HG03571 (cell line): ENCODE measurements around the gene ZNF672.
A peak's percentile ranks its signal among the peaks of the same experiment; 100 is the strongest.
"Not testable (repeated sequence)": the region's sequence is repeated elsewhere in the genome, so short reads cannot be mapped to it uniquely, and the experiment has no call there.

ENCODE experiments used
- ATAC-seq: cut with Tn5 transposase; IDR thresholded peaks from one replicate; pipeline ENCODE4 v1.9.1; 2021; ENCODE audit not compliant: unreplicated experiment

The ZNF672 gene

GRCh38 chr1:248812736-248813425, 25.1 kb upstream of the ZNF672 start:
- no peak for ATAC-seq

GRCh38 chr1:248813546-248813945, 24.5 kb upstream of the ZNF672 start:
- no peak for ATAC-seq

- ATAC-seq = no peak
These were observed 23.7 kb upstream of the ZNF672 start for GRCh38 chr1:248814351-248814750.

DNA sequence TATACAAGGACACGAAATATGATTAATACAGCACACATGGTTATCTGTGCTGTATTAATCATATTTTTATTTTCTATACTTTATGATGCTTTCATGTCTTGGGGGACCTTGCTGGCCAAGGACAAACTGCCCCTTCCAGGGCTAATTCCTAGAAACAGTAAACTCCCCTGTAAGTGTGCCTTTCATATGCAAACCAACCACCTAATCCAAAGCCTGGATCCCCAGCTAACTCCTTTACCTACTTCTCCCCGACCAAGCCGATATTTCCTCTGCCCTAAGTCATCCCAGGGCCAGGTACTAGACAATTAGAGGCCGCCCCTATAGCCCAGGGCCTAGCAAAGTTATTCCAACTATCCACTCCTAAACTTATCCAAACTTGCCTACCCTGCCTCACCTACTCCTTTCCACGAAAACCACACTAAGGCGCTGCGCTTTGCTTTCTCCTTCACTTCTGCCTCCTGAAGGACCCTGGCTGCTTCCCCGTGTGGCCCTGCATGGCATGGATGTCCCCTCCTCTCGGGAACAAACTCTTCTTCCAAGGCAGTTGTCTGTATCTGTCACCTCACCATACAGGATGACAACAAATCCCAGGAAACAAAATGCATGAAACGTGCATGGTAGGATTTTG, 22.5 kb upstream of the ZNF672 start:
- no peak for ATAC-seq

GRCh38 chr1:248816042-248816851, 21.8 kb upstream of the ZNF672 start:
- no peak for ATAC-seq

- ATAC-seq = no peak
These were observed 21.0 kb upstream of the ZNF672 start for GRCh38 chr1:248817065-248817464.

DNA sequence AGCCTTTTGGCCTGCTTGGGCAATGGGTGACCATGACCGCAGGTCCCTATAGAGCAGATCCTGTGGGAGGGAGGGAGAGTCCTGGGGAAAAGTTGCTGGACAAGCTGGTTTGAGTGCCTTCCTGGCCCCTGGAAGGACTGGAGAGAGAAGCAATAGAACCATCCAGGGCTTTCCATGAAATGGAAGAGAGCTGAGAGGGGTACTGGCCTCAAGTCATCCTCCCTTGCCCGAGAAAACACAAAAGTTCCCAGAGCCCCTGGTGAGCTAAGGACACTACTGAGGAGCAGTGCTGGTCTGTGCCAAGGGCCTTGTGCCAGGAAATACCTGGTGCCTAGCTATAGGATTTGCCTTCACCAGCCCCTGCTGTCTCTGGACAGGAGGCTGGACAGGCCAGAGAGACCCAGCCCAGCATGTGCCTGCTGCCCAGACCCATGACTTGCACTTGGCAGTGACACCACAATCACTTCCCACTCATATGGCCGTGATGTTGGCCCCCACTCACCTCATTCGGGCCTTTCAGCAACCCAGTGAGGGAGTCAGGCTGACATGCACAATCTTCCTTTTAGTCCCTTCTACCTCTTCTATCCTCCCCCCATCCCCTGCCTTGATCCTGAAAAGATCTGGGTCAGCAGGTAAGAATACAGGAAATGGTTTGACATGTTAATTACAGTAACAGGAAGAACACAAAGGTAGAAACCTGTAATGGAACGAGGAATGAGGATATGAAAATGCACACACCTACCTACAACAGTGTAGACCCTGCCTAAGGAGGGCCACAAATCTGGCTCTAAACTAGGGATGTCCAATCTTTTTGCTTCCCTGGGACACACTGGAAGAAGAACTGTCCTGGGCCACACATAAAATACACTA, 19.3 kb upstream of the ZNF672 start:
- ATAC-seq = no peak

DNA sequence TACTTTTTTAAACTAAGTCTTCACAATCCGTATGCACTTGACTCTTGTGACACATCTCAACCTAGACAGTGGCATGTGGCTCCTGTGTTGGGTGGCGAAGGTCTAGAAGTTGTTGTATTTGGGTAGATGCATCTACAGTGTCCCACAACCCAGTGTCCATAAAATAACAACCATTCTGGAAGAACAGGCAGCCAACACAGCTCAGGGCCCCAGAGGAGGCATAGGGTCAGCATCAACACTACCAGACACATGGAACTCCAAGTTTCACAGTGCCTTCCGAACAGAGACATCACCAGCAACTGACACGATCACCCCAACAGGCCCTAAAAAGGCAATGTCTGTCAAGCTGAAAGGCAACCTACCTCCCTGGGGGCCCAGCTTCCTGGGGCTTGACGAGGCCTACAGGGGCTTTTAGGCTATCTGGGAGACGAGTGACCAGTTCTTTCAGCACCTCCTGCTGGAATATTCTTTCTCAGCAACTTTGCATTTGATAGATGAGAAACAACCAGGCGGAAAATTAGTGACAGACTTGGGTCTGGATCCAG, 17.9 kb upstream of the ZNF672 start:
- ATAC-seq = no peak

DNA sequence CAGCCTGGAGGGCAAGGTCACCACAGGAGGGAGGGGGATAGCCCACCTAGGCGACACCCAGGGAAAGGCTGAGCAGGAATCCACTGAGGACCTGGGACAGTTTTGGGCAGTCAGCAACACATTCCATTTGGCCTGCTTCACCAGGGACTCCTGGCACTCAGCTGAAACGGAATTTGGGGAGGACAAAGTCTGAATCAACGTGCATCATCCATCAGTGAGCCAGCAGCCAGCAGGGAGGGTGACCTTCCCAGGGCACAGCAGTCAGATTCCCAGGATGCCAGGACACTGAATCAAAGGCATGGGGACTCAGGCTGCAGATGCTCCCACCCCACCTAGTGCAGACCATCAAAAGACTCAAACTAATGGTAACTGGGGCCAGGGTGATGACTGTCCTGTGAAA, 16.9 kb upstream of the ZNF672 start:
- ATAC-seq = no peak

DNA sequence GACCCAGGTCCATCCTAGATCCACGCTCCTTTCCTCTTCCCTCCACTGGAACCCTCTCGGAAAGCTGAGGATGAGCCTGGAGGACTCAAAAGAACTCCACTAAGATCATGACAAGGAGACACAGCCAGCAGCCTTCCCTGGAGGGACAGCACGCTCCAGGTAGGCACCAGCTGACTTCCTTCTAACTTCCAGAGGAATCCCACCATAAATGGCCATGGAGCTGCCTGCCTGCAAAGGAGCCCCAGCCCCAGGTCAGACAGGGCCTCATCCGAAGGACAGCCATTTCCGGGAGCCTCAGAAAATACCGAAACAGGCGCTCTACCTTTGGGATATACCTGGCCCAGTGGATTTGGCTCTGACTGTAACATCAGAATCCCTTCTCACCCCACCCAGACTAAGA, 16.4 kb upstream of the ZNF672 start:
- ATAC-seq = no peak

DNA sequence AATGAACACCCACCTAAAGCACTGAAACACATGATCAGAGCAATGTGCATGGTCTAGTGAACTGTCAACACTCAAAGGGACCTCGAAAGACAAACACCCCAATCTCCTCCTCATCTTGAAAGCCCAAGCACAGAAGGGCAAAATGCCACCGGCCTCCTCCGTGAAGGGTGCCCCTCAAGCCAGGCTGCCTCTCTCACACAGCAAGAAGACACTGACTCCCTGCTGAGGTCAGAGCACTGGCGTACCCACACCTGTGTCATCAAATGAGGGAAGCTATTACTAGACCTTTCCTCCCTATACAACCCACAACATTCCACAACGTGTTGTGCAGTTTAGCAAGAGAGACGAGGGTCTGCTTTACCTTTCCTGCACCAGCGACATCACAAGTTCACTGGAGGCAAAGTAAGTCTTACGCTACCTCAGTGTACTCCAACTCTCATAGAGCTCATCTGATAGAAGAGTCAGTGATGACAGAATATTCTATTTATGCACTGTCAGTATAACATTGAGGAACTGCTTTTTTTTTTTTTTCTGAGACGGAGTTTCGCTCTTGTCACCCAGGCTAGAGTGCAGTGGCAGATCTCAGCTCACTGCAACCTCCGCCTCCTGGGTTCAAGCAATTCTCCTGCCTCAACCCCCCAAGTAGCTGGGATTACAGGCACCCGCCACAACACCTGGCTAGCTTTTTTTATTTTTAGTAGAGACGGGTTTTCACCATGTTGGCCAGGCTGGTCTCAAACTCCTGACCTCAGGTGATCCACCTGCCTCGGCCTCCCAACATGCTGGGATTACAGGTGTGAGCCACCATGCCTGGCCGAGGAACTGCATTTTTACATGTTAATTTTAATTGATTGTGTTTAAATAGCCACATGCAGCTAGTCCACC, 15.6 kb upstream of the ZNF672 start:
- peak; percentile 20 for ATAC-seq

DNA sequence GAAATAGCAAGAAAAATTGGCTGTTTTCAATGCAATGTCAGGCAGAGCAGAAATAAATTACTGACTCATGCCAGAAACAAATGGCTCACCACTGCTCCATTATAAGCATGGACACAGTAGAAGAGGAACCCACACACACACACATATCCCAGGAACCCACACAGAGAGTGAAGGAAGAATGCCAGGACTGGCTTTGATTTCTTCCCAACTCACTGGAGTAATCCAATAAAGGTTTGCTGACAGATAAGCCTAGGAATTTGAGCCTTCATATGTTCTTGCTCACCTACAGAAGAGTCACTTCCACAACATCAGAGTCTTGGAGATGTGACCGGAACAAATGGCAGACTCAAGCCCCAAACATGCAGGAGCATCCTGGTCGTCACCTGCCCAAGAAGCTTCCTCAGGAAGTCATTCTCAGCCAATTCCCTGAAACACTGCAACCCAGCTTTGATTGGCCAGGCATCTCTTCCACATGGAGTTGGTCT, 14.5 kb upstream of the ZNF672 start:
- no peak for ATAC-seq

- ATAC-seq = no peak
These were observed 13.7 kb upstream of the ZNF672 start for GRCh38 chr1:248824301-248824700.

DNA sequence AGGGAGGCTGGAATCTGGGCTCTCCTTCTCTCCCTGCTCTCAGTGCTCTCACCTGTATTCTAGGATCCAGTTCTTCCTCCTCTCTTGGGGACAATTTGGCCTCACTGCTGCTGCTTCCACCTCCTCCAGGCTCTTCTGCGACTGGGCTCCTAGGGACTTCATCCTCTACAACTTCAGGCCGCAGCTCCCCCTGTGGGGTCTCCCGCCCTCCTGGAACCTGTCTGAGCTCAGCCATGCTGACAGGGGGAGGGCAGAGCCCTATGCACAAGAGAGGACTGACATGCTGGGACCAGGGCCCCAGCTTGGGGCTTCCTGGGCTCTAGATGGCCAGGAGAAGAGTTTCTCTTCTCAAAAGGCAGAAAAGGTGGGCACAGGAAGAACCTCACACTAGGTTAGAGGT, 13.3 kb upstream of the ZNF672 start:
- no peak for ATAC-seq

DNA sequence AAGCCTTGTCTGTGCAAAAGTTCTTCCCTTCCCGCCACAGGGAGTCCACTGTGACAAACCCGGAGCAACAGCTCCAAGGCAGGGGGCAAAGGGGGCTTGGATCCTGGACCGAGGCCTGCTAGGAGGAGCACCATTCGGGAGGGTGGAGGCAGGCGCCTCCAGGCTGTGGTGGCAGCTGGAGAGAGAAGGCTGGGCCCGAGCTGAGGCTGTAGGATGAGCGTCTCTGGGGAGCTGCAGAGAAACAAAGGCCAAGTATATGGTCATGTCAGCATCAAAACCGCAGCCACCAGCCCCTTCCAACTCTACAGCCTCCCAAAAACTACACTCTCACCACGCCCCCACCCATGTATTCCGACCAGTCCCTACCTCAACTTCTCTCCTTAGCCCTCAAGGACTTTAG, 12.9 kb upstream of the ZNF672 start:
- no peak for ATAC-seq

DNA sequence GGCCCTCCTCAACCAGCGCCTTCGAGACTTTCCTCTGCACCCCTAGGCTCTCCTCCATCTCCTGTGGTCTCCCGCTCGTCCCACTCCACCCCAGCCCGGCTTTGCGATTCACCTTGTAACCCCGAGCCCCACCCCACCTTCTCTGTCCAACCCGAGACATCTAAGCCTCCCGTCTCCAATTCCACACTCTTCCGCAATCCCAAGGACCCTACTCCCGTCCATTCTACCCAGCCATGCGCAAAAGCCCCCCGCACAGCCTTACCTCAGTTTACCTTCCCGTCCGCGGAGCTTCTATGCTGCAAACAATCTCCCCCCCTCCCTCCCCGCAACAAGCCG, 12.5 kb upstream of the ZNF672 start:
- no peak for ATAC-seq

DNA sequence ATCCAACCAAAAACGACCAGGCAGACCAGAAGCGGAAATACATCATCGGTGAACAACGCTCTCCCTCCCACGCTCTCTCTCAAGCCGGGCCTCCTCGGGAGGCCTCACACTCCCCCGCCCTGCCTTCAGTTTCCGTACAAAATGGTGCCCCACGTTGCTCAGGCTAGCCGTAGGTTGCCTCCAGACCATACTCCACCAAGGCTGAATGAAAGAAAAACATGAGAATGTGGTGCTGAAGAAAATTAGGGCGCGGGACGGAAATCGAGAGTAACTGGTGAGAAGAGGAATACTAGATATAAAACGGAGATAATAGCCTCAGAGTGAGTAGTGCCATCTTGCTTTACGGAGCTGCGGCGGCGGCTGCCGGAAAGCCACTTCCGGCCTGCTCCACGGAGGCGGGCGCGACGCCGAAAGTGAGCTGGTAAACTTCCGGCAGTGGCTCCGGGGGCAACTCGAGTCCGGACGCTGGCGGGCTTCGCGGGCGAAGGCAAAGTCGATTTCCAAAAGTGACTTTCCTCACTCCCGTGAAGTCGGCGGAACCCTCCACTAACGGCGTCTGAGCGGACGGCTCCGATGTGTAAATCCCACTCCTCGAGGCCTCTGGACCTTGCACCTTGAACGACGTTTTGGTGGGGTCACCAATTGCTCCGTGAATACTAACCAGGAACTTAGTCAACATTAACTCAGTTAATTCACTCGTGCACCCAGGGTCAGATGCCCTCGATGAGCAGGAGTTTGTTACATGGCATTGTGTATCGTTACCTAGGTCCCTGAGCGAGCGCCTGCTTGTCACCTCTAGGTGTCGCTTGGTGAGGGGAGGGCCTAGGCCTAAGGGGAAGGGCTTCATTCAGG, 11.9 kb upstream of the ZNF672 start, which contains the start of gene SH3BP5L:
Gene SH3BP5L (minus strand): TSS at position 7 of the 852 bp plus-strand sequence. CDS start 980 bp downstream, outside the sequence.
- ATAC-seq = peak; percentile 93

DNA sequence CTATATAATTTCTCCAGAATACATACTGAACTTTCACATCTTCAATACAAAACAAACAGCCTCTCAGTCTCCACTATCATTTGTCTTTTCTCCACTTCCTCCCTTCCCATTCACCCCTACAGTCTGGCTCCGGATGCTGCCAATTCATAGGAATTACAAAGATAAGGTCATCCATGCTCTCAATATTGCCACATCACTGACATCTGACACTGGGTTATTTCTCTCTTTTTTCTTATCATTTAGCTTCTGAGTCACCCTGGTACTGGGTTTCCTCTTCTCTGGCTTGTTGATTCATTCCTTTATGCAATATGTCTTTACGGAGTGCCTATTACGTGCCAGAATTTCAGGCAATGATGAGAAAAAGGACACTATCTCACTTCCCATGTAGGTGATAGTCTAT, 9.2 kb upstream of the ZNF672 start:
- no peak for ATAC-seq

DNA sequence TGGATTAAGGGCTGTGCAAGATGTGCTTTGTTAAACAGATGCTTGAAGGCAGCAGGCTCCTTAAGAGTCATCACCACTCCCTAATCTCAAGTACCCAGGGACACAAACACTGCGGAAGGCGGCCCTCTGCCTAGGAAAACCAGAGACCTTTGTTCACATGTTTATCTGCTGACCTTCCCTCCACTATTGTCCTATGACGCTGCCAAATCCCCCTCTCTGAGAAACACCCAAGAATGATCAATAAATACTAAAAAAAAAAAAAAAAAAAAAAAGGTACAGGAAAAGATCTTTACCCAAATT, 7.4 kb upstream of the ZNF672 start:
- not testable (repeated sequence) for ATAC-seq
